H1 (cell line): Measurements from ENCODE around the gene PAQR7. TPM values are rescaled to one million over a fixed set of nuclear protein-coding genes. Genes with fewer than 3 reads are reported as not detected.

Source experiments
- CTCF ChIA-PET: fragments of 300-600 bp; sonication (Branson Sonifier 250); formaldehyde crosslinking; loops from one replicate; lab custom pipeline; 2021; ENCODE audit not compliant: partially characterized antibody; lab: Charles Lee
- POLR2A ChIA-PET: fragments of 300-600 bp; sonication (Branson Sonifier 250); formaldehyde crosslinking; loops from one replicate; lab custom pipeline; 2021; ENCODE audit warnings: inconsistent platforms; ENCODE audit not compliant: partially characterized antibody; lab: Charles Lee
- DNase-seq, 2 experiments: peaks; one replicate each; pipeline versions ENCODE4 v3.0.0 to v3.0.0-alpha.2; 2010 to 2022; ENCODE audit warnings: low spot score in 2 of 2, low read depth in 1 of 2, mixed read lengths in 1 of 2
- FAIRE-seq: peaks from 2 replicates; lab custom pipeline; 2011; peaks lifted over from hg19 to GRCh38; lab: Jason Lieb, UNC
- H2AFZ ChIP-seq: 2 replicates; pipeline ENCODE4 v1.8.1; 2012; ENCODE audit warnings: low read length, inconsistent platforms
- H2AK5ac ChIP-seq: 2 replicates; pipeline ENCODE4 v1.6.1; 2013; ENCODE audit warnings: low read depth, low read length
- H2BK120ac ChIP-seq: replicated peaks from 2 replicates; pipeline ENCODE3; 2013; ENCODE audit warnings: low read depth, low read length, inconsistent platforms
- H2BK12ac ChIP-seq: 2 replicates; pipeline ENCODE4 v1.6.1; 2013; ENCODE audit warnings: low read depth, low read length
- H2BK15ac ChIP-seq: 2 replicates; pipeline ENCODE4 v1.6.1; 2013; ENCODE audit warnings: low read length
- H2BK20ac ChIP-seq: 2 replicates; pipeline ENCODE4 v1.6.1; 2013; ENCODE audit warnings: low read length
- H2BK5ac ChIP-seq: 2 replicates; pipeline ENCODE4 v1.6.1; 2013; ENCODE audit warnings: low read depth, low read length
- H3K14ac ChIP-seq: 2 replicates; pipeline ENCODE4 v1.6.1; 2013; ENCODE audit warnings: inconsistent platforms; ENCODE audit not compliant: insufficient read length
- H3K18ac ChIP-seq: 2 replicates; pipeline ENCODE4 v1.6.1; 2013; ENCODE audit warnings: low read length; ENCODE audit errors: extremely low read depth
- H3K23ac ChIP-seq: 2 replicates; pipeline ENCODE4 v1.6.1; 2013; ENCODE audit warnings: inconsistent platforms; ENCODE audit not compliant: insufficient read length
- H3K23me2 ChIP-seq: 2 replicates; pipeline ENCODE4 v1.6.1; 2013; ENCODE audit warnings: low read depth, low read length
- H3K27ac ChIP-seq: 2 replicates; pipeline ENCODE4 v1.6.1; 2011; ENCODE audit warnings: low read depth, low read length, inconsistent platforms
- H3K27me3 ChIP-seq, 4 experiments: replicated peaks in 1 of 4; 1 replicate in 1 of 4; 2 replicates in 3 of 4; pipeline versions ENCODE4 v1.6.1 to v1.8.1; 2011 to 2013; ENCODE audit warnings: low read length in 3 of 4, mild to moderate bottlenecking in 3 of 4, inconsistent platforms in 2 of 4, mixed read lengths in 2 of 4, moderate library complexity in 1 of 4; ENCODE audit not compliant: control insufficient read depth in 3 of 4, insufficient read depth in 3 of 4; ENCODE audit errors: extremely low read depth in 1 of 4
- H3K36me3 ChIP-seq, 4 experiments: 2 replicates each; pipeline versions ENCODE4 v1.6.1 to v1.8.1; 2011 to 2013; ENCODE audit warnings: mild to moderate bottlenecking in 4 of 4, low read length in 3 of 4, moderate library complexity in 2 of 4, control low read depth in 1 of 4, inconsistent platforms in 1 of 4; ENCODE audit not compliant: insufficient read depth in 4 of 4, control insufficient read depth in 2 of 4
- H3K4ac ChIP-seq: replicated peaks from 2 replicates; pipeline ENCODE3; 2013; ENCODE audit warnings: low read length, low read depth, mixed read lengths, inconsistent platforms; ENCODE audit not compliant: insufficient read length
- H3K4me1 ChIP-seq, 4 experiments: replicated peaks in 1 of 4; 1 replicate in 1 of 4; 2 replicates in 3 of 4; pipeline versions ENCODE4 v1.6.1 to v1.8.1; 2011 to 2013; ENCODE audit warnings: low read length in 3 of 4, inconsistent platforms in 2 of 4, mixed read lengths in 1 of 4; ENCODE audit not compliant: insufficient read depth in 4 of 4, control insufficient read depth in 3 of 4
- H3K4me2 ChIP-seq, 2 experiments: 2 replicates each; pipeline versions ENCODE4 v1.6.1 to v1.8.1; 2011 to 2013; ENCODE audit warnings: low read depth in 2 of 2, low read length in 2 of 2, control low read depth in 1 of 2, inconsistent platforms in 1 of 2, mild to moderate bottlenecking in 1 of 2; ENCODE audit not compliant: insufficient read depth in 1 of 2
- H3K4me3 ChIP-seq, 4 experiments: fragments of 200-600, 300-600 bp in 1 of 4; sonication (generic), shearing (Covaris generic), sonication (Bioruptor Twin) in 1 of 4; 2 replicates each; pipeline versions ENCODE4 v1.5.1 to v1.8.1; 2011 to 2016; ENCODE audit warnings: low read length in 4 of 4, low read depth in 3 of 4, control low read depth in 2 of 4, inconsistent platforms in 2 of 4, mild to moderate bottlenecking in 2 of 4, mixed read lengths in 1 of 4, moderate library complexity in 1 of 4; ENCODE audit not compliant: insufficient read depth in 2 of 4; ENCODE audit errors: extremely low read depth in 1 of 4
- H3K56ac ChIP-seq: replicated peaks from 2 replicates; pipeline ENCODE3; 2013; ENCODE audit warnings: low read depth, mild to moderate bottlenecking, mixed read lengths, low read length, inconsistent platforms; ENCODE audit not compliant: insufficient read length
- H3K79me1 ChIP-seq: 2 replicates; pipeline ENCODE4 v1.6.1; 2013; ENCODE audit warnings: low read depth, low read length, control low read depth
- H3K79me2 ChIP-seq, 2 experiments: 2 replicates each; pipeline versions ENCODE4 v1.6.1 to v1.8.1; 2012 to 2013; ENCODE audit warnings: low read length in 2 of 2, mild to moderate bottlenecking in 2 of 2, inconsistent platforms in 1 of 2; ENCODE audit not compliant: insufficient read depth in 2 of 2, control insufficient read depth in 1 of 2
- H3K9ac ChIP-seq, 4 experiments: replicated peaks in 1 of 4; 1 replicate in 1 of 4; 2 replicates in 3 of 4; pipeline versions ENCODE4 v1.6.1 to v1.8.1; 2011 to 2013; ENCODE audit warnings: low read depth in 3 of 4, low read length in 3 of 4, control low read depth in 2 of 4, mild to moderate bottlenecking in 2 of 4, moderate library complexity in 2 of 4, inconsistent platforms in 1 of 4; ENCODE audit errors: extremely low read depth in 1 of 4
- H3K9me3 ChIP-seq, 2 experiments: 2 replicates each; pipeline versions ENCODE4 v1.6.1 to v1.8.1; 2012 to 2013; ENCODE audit warnings: mild to moderate bottlenecking in 2 of 2, moderate library complexity in 2 of 2, control low read depth in 1 of 2, inconsistent platforms in 1 of 2, low read depth in 1 of 2, low read length in 1 of 2, mixed read lengths in 1 of 2; ENCODE audit not compliant: insufficient read depth in 2 of 2
- H4K20me1 ChIP-seq, 2 experiments: replicated peaks in 1 of 2; 2 replicates each; pipeline versions ENCODE3 to v1.8.1; 2011 to 2013; ENCODE audit warnings: inconsistent platforms in 2 of 2, low read length in 2 of 2, mild to moderate bottlenecking in 1 of 2; ENCODE audit not compliant: insufficient read depth in 2 of 2, control insufficient read depth in 1 of 2
- H4K5ac ChIP-seq: 2 replicates; pipeline ENCODE4 v1.6.1; 2013; ENCODE audit warnings: low read length, low read depth, mixed read lengths, inconsistent platforms; ENCODE audit not compliant: insufficient read length
- H4K8ac ChIP-seq: 2 replicates; pipeline ENCODE4 v1.8.0; 2013; ENCODE audit warnings: mild to moderate bottlenecking, moderate library complexity, low read length, inconsistent platforms; ENCODE audit not compliant: insufficient read depth; ENCODE audit errors: extremely low read depth
- H4K91ac ChIP-seq: replicated peaks from 2 replicates; pipeline ENCODE3; 2013; ENCODE audit warnings: low read length, mixed read lengths, inconsistent platforms; ENCODE audit not compliant: insufficient read length
- CBX5 ChIP-seq: fragments of 300-800, 300-1000 bp; sonication (generic); IDR thresholded peaks from 2 replicates; pipeline ENCODE4 v1.7.1; 2016; ENCODE audit warnings: antibody characterized with exemption, low read length, low read depth
- EP300 ChIP-seq, 2 experiments: IDR thresholded peaks; 1 replicate in 1 of 2; 2 replicates in 1 of 2; pipeline ENCODE4 v1.6.1; 2011 to 2012; ENCODE audit warnings: low read depth in 2 of 2, low read length in 2 of 2, mild to moderate bottlenecking in 2 of 2, borderline replicate concordance in 1 of 2, inconsistent platforms in 1 of 2, moderate library complexity in 1 of 2
- NRF1 ChIP-seq: IDR thresholded peaks from 2 replicates; pipeline ENCODE4 v1.6.1; 2011; ENCODE audit warnings: mild to moderate bottlenecking, low read depth, low read length, improper control_type of control experiment
- POU5F1 ChIP-seq: IDR thresholded peaks from 2 replicates; pipeline ENCODE4 v1.6.1; 2011; ENCODE audit warnings: low read depth, mild to moderate bottlenecking, low read length, moderate library complexity
- RXRA ChIP-seq: IDR thresholded peaks from 2 replicates; pipeline ENCODE4 v1.6.1; 2011; ENCODE audit warnings: low read depth, mild to moderate bottlenecking, low read length, moderate library complexity; ENCODE audit not compliant: insufficient read depth
- SP1 ChIP-seq: IDR thresholded peaks from 2 replicates; pipeline ENCODE4 v1.6.1; 2011; ENCODE audit warnings: low read depth, low read length
- WGBS, 2 experiments: shearing (Covaris generic) in 1 of 2; methylation state at CpG; one replicate each; pipeline versions ENCODE4 v1.1.6 to v1.1.7; 2013 to 2015; ENCODE audit warnings: low lambda C conversion rate in 2 of 2, mixed read lengths in 2 of 2, inconsistent platforms in 1 of 2, low coverage in 1 of 2, missing lambda C conversion rate in 1 of 2; ENCODE audit not compliant: insufficient replicate concordance in 2 of 2, insufficient coverage in 1 of 2, insufficient read length in 1 of 2; ENCODE audit errors: extremely low coverage in 1 of 2, missing lambda C conversion rate in 1 of 2; 5-methylcytosine and 5-hydroxymethylcytosine counted together
- polyA plus RNA-seq, 7 experiments: library from polyadenylated mRNA; depleted of rRNA in 3 of 7; stranded (reverse) in 5 of 7; unstranded in 2 of 7; fragments of >200 nt in 5 of 7; fragments of 200-250 nt in 2 of 7; gene quantifications; 1 replicate in 5 of 7; 2 replicates in 1 of 7; 4 replicates in 1 of 7; pipeline versions ENCODE4 v1.2.1 to v1.2.3, GENCODE V29; 2011 to 2013; ENCODE audit warnings: missing spikeins in 2 of 7, mixed read lengths in 2 of 7
- total RNA-seq: library from RNA; stranded (reverse); fragmentation: NEBNext Ultra II Directional; extraction: Animal tissue kit (Norgen Biotek cat#: 25700); gene quantifications from 2 replicates; pipeline ENCODE4 v1.2.1, GENCODE V29; 2021

Gene PAQR7
- total and polyA plus RNA-seq, 2 of the 8 experiments (the other 6 are each of a cell fraction or from before 2014, with no cell fraction given), result 7.3 to 7.4 TPM

DNA sequence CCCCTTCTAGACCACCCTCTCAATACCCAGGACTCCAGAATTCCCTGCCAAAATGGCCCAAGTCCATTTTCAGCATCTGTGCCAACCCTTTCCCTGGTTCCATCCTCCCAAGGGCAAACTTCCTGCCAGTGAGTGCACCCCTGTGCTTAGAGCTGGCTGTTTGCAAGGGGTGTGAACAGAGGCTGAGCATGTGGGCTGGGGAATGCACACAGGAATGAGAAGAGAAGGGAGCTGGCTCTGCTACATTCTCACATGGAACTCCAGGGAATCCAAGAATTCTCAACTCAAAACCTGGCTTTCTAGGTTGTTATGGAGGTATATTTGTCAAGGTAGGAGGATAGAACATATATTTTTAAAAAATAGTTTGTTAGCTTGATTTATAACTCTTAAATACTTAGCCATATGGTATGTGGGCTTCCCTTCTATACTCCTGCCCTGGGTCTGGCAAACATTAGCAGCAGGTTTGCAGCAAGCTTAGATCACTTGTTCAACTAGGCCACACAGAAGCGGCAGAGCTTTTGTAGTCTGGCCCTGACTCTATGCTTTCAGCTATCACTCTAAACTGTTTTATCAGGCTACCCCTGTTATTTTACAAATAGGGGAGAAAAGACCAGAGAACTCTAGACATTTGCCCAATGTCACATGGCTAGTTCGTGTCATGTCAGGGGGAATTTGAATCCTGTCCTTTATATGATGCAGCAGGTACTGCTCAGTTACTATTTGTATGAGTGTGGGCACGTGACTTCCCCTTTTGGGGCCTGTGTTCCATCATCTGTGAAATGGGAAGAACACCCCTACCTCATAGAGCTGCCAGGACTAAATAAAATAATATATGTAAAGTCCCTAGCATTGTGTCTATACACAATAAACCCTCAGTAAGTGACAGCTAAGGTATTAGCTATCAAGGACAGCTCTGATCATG lies 38.8 kb upstream of the PAQR7 start:
- Histone ChIP-seq H2AK5ac (no peak overlapping the region), H4K5ac (no peak overlapping the region), H2BK12ac (no peak overlapping the region), H4K91ac (no peak overlapping the region), H3K36me3 (no peaks in the 10 kb centered on the region), H4K8ac (peak overlapping the region; percentile 14), H3K9me3 (no peaks in the 10 kb centered on the region), H2BK120ac (no peak overlapping the region), H3K27ac (no peak overlapping the region), H3K27me3 (no peaks in the 10 kb centered on the region), H3K9ac (no peak overlapping the region), H2BK5ac (no peak overlapping the region)
- FAIRE-seq (no peak), DNase-seq (no peak)
- TF ChIP-seq RXRA, result no peak
- TF ChIP-seq NRF1, result no peak
- TF ChIP-seq SP1, result no peak
- TF ChIP-seq EP300 (IDR thresholded peaks at IDR 0.05; ENCODE audit: borderline replicate concordance in 1 of 2, low read depth in 2 of 2, low read length in 2 of 2), result no peak
- TF ChIP-seq POU5F1, result no peak
- TF ChIP-seq CBX5, result no peak
- TF ChIP-seq, all 59 proteins: peak for 0
- WGBS, 2 experiments, result 83% methylated on average over 3 of the region's 3 CpGs; no CpG with 5 or more reads in 1 of the 2 experiments
- no peak overlapping the region for H3K18ac ChIP-seq
- ChIA-PET CTCF (interaction anchor here (0.5 to 3.2 kb wide), 8 partner anchors 9 to 320 kb away, joined by 3 to 12 read pairs (median 4); partner anchors contain the start of genes CEP85 and PAFAH2), POLR2A (interaction anchor here (0.8 to 1.5 kb wide), 5 partner anchors 8 to 85 kb away, joined by 3 to 5 read pairs (median 4); no protein-coding TSS in a partner anchor)
- H3K79me1 ChIP-seq, result no peaks in the 10 kb centered on the region
- no peak overlapping the region for H3K4ac ChIP-seq
- no peak overlapping the region for H3K56ac ChIP-seq
- no peaks in the 10 kb centered on the region for H4K20me1 ChIP-seq
- H2BK15ac ChIP-seq, result no peak overlapping the region
- no peak overlapping the region; the same call in 1 of the 2 replicates for H2AFZ ChIP-seq
- H3K4me3 ChIP-seq, result no peak overlapping the region
- no peaks in the 10 kb centered on the region; a peak in 1 of 7 replicates for H3K4me1 ChIP-seq
- no peak overlapping the region for H3K14ac ChIP-seq
- no peaks in the 10 kb centered on the region for H3K79me2 ChIP-seq
- no peaks in the 10 kb centered on the region for H3K23me2 ChIP-seq
- H3K4me2 ChIP-seq, result no peak overlapping the region
- no peak overlapping the region for H2BK20ac ChIP-seq
- H3K23ac ChIP-seq, result no peak overlapping the region
